GM23338 (cell line): ENCODE data around the gene ACSS3. TPM values are rescaled to one million over a fixed set of nuclear protein-coding genes. Genes with fewer than 3 reads are reported as not detected.

Experiments used
- ATAC-seq: fragments of 200-7000 bp; cut with Tn5 transposase; 3 replicates; pipeline ENCODE4 v1.9.1; 2020
- DNase-seq: peaks from one replicate; pipeline ENCODE4 v3.0.0-alpha.2; 2015; ENCODE audit warnings: low spot score
- H2AFZ ChIP-seq: fragments of 200-600 bp; sonication (generic); 2 replicates; pipeline ENCODE4 v1.8.0; 2016; ENCODE audit warnings: antibody characterized with exemption, mild to moderate bottlenecking, moderate library complexity
- H3F3A ChIP-seq: fragments of 200-600 bp; sonication (generic); replicated peaks from 2 replicates; pipeline ENCODE4 v1.8.0; 2017; ENCODE audit warnings: antibody characterized with exemption, mixed run types, low read depth
- H3K27ac ChIP-seq: fragments of 200-600 bp; sonication (generic); 2 replicates; pipeline ENCODE4 v1.6.1; 2016; ENCODE audit warnings: low read depth
- H3K27me3 ChIP-seq: fragments of 200-600 bp; sonication (generic); 2 replicates; pipeline ENCODE4 v1.8.0; 2016; ENCODE audit warnings: mild to moderate bottlenecking, mixed run types, moderate library complexity; ENCODE audit not compliant: insufficient read depth
- H3K36me3 ChIP-seq: fragments of 200-600 bp; sonication (generic); 2 replicates; pipeline ENCODE4 v1.8.0; 2016; ENCODE audit warnings: mild to moderate bottlenecking; ENCODE audit not compliant: insufficient read depth
- H3K4me1 ChIP-seq: fragments of 200-600 bp; sonication (generic); 2 replicates; pipeline ENCODE4 v1.8.0; 2016; ENCODE audit warnings: mild to moderate bottlenecking, moderate library complexity; ENCODE audit not compliant: insufficient read depth
- H3K4me2 ChIP-seq: fragments of 200-600 bp; sonication (generic); 2 replicates; pipeline ENCODE4 v1.7.1; 2017; ENCODE audit warnings: mixed run types
- H3K4me3 ChIP-seq: fragments of 200-600 bp; sonication (generic); 2 replicates; pipeline ENCODE4 v1.6.1; 2016; ENCODE audit warnings: mixed run types
- H3K79me2 ChIP-seq: fragments of 200-600 bp; sonication (generic); replicated peaks from 2 replicates; pipeline ENCODE4 v1.8.0; 2017; ENCODE audit warnings: mild to moderate bottlenecking; ENCODE audit not compliant: insufficient read depth
- H3K9me2 ChIP-seq: fragments of 200-600 bp; sonication (generic); 2 replicates; pipeline ENCODE4 v1.8.0; 2017; ENCODE audit not compliant: insufficient read depth
- H4K20me1 ChIP-seq: fragments of 200-600 bp; sonication (generic); replicated peaks from 2 replicates; pipeline ENCODE4 v1.8.0; 2017; ENCODE audit warnings: mild to moderate bottlenecking; ENCODE audit not compliant: insufficient read depth
- H3K27ac Mint-ChIP-seq: 2 replicates; pipeline ENCODE4 v1.8.0; 2020; ENCODE audit warnings: inconsistent platforms, mild to moderate bottlenecking, moderate library complexity, mixed read lengths
- H3K27me3 Mint-ChIP-seq: 3 replicates; pipeline ENCODE4 v1.8.0; 2022; ENCODE audit warnings: low read depth, mild to moderate bottlenecking, moderate library complexity, mixed read lengths, inconsistent platforms; ENCODE audit not compliant: insufficient read depth, poor library complexity
- H3K36me3 Mint-ChIP-seq: 3 replicates; pipeline ENCODE4 v1.8.0; 2021; ENCODE audit warnings: low read depth, mild to moderate bottlenecking, inconsistent platforms, moderate library complexity, mixed read lengths
- H3K4me1 Mint-ChIP-seq: 3 replicates; pipeline ENCODE4 v1.8.0; 2020; ENCODE audit warnings: mild to moderate bottlenecking, inconsistent platforms, mixed read lengths
- H3K4me3 Mint-ChIP-seq: 3 replicates; pipeline ENCODE4 v1.8.0; 2021; ENCODE audit warnings: moderate library complexity, mild to moderate bottlenecking, inconsistent platforms, mixed read lengths
- H3K9me3 Mint-ChIP-seq: 3 replicates; pipeline ENCODE4 v1.8.0; 2020; ENCODE audit warnings: moderate library complexity, mild to moderate bottlenecking, inconsistent platforms, mixed read lengths
- CREB1 ChIP-seq: fragments of 250-450 bp; sonication (Bioruptor Pico); IDR thresholded peaks from 2 replicates; pipeline ENCODE4 v1.5.0; 2020; ENCODE audit warnings: low read depth, mild to moderate bottlenecking, moderate library complexity
- EZH2 ChIP-seq: fragments of 200-600 bp; sonication (generic); IDR thresholded peaks from one replicate; pipeline ENCODE4 v1.8.0; 2017; ENCODE audit warnings: antibody characterized with exemption, mild to moderate bottlenecking, low read depth; ENCODE audit not compliant: unreplicated experiment
- EZH2phosphoT487 ChIP-seq: fragments of 200-600 bp; sonication (generic); IDR thresholded peaks from one replicate; pipeline ENCODE4 v1.8.1; 2018; ENCODE audit warnings: antibody characterized with exemption; ENCODE audit not compliant: unreplicated experiment
- JUNB ChIP-seq: IDR thresholded peaks from one replicate; pipeline ENCODE4 v1.6.1; 2016; ENCODE audit warnings: antibody characterized with exemption; ENCODE audit not compliant: unreplicated experiment
- NANOG ChIP-seq: IDR thresholded peaks from 2 replicates; pipeline ENCODE4 v1.6.1; 2016; ENCODE audit warnings: antibody characterized with exemption, borderline replicate concordance
- POLR2AphosphoS5 ChIP-seq: IDR thresholded peaks from 2 replicates; pipeline ENCODE4 v1.6.1; 2016; ENCODE audit warnings: antibody characterized with exemption, low read depth
- STAT1 ChIP-seq: IDR thresholded peaks from one replicate; pipeline ENCODE4 v1.6.1; 2016; ENCODE audit warnings: antibody characterized with exemption; ENCODE audit not compliant: unreplicated experiment
- ZNF114 ChIP-seq: fragments of 250-450 bp; sonication (Bioruptor Pico); IDR thresholded peaks from 2 replicates; pipeline ENCODE4 v1.5.0; 2020; ENCODE audit warnings: mild to moderate bottlenecking, moderate library complexity
- ZNF331 ChIP-seq: fragments of 250-450 bp; sonication (Bioruptor Pico); IDR thresholded peaks from 2 replicates; pipeline ENCODE4 v1.5.0; 2020; ENCODE audit warnings: low read depth, mild to moderate bottlenecking, moderate library complexity
- polyA plus RNA-seq: library from polyadenylated mRNA; unstranded; fragments of >200 nt; fragmentation: Nextera tagmentation; extraction: Ambion mirVana; gene quantifications from 2 replicates; pipeline ENCODE4 v1.2.1, GENCODE V29; 2016
- total RNA-seq: library from RNA; depleted of rRNA; stranded (reverse); fragments of >200 nt; shearing (Covaris generic); gene quantifications from 2 replicates; pipeline ENCODE4 v1.2.3, GENCODE V29; 2014
- TF ChIP-seq, protein P1 (sequence below), 2 experiments: fragments of 200-600 bp in 1 of 2; sonication (generic) in 1 of 2; conservative IDR thresholded peaks; 2 replicates each; pipeline versions ENCODE4 v1.5.1 to v1.6.1; 2016 to 2017; ENCODE audit warnings: antibody characterized with exemption in 2 of 2, low read depth in 2 of 2, mild to moderate bottlenecking in 2 of 2, moderate library complexity in 1 of 2
- TF ChIP-seq, protein P2 (sequence below): fragments of 250-450 bp; sonication (Bioruptor Pico); IDR thresholded peaks from 2 replicates; pipeline ENCODE4 v1.5.0; 2020; ENCODE audit warnings: mild to moderate bottlenecking, moderate library complexity
- TF ChIP-seq, protein P3 (sequence below): IDR thresholded peaks from one replicate; pipeline ENCODE4 v1.6.1; 2018; ENCODE audit warnings: antibody characterized with exemption; ENCODE audit not compliant: unreplicated experiment
- TF ChIP-seq, protein P4 (sequence below): IDR thresholded peaks from 2 replicates; pipeline ENCODE4 v1.6.1; 2016; ENCODE audit warnings: antibody characterized with exemption

ACSS3 gene
- total and polyA plus RNA-seq, 2 experiments from 2014 or later: 7.4 to 28.9 TPM

DNA sequence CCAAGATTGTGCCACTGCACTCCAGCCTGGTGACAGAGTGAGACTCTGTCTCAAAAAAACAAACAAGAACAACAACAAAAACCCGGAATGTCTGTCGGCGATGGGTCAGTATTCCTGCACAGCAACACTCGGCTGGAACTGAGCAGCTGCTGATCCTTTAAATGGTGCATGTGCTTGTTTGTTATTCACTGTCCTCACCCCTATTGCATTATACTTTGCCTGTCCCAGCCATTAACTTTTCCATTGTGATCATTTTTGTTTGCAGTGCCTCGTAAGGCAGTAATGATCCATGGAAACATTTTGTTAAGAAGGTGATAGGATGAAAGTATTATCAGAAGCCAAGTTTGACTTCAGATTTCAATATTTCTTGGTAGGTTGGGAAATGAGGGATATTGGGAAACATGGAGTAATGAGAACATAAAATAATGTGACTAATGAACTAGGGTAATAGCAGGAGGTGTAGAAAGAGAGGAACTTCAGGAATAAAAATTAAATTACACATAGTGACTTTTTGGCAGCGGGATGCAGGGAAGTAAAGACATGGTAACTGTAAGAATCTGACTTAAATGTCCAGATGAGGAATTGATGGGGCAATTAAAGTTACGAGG lies 6.1 kb downstream of the ACSS3 start:
- H3K9me2 ChIP-seq: no peaks in the 10 kb centered on the region
- Mint-ChIP-seq H3K9me3 (no peaks in the 10 kb centered on the region), H3K36me3 (no peaks in the 10 kb centered on the region), H3K27me3 (peaks cover 3% of the 10 kb centered on the region), H3K4me1 (peaks cover 75% of the 10 kb centered on the region), H3K4me3 (peak overlapping the region; percentile 1; the same call in 1 of the 3 replicates), H3K27ac (peak overlapping the region; percentile 61)
- H3K36me3 ChIP-seq: no peaks in the 10 kb centered on the region
- H3K27me3 ChIP-seq: no peaks in the 10 kb centered on the region
- ATAC-seq: peak; percentile 56
- peaks cover 54% of the 10 kb centered on the region for H3K79me2 ChIP-seq
- no peak overlapping the region for H2AFZ ChIP-seq
- peak overlapping the region; percentile 56 for H3K4me2 ChIP-seq
- no peak for TF ChIP-seq NANOG
- TF ChIP-seq, protein P1, sequence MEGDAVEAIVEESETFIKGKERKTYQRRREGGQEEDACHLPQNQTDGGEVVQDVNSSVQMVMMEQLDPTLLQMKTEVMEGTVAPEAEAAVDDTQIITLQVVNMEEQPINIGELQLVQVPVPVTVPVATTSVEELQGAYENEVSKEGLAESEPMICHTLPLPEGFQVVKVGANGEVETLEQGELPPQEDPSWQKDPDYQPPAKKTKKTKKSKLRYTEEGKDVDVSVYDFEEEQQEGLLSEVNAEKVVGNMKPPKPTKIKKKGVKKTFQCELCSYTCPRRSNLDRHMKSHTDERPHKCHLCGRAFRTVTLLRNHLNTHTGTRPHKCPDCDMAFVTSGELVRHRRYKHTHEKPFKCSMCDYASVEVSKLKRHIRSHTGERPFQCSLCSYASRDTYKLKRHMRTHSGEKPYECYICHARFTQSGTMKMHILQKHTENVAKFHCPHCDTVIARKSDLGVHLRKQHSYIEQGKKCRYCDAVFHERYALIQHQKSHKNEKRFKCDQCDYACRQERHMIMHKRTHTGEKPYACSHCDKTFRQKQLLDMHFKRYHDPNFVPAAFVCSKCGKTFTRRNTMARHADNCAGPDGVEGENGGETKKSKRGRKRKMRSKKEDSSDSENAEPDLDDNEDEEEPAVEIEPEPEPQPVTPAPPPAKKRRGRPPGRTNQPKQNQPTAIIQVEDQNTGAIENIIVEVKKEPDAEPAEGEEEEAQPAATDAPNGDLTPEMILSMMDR (conservative IDR thresholded peaks at IDR 0.05; ENCODE audit: low read depth in 2 of 2): no peak
- TF ChIP-seq ZNF114 (CRISPR knock-in tag): no peak
- TF ChIP-seq ZNF331 (CRISPR knock-in tag): no peak
- TF ChIP-seq, protein P2, sequence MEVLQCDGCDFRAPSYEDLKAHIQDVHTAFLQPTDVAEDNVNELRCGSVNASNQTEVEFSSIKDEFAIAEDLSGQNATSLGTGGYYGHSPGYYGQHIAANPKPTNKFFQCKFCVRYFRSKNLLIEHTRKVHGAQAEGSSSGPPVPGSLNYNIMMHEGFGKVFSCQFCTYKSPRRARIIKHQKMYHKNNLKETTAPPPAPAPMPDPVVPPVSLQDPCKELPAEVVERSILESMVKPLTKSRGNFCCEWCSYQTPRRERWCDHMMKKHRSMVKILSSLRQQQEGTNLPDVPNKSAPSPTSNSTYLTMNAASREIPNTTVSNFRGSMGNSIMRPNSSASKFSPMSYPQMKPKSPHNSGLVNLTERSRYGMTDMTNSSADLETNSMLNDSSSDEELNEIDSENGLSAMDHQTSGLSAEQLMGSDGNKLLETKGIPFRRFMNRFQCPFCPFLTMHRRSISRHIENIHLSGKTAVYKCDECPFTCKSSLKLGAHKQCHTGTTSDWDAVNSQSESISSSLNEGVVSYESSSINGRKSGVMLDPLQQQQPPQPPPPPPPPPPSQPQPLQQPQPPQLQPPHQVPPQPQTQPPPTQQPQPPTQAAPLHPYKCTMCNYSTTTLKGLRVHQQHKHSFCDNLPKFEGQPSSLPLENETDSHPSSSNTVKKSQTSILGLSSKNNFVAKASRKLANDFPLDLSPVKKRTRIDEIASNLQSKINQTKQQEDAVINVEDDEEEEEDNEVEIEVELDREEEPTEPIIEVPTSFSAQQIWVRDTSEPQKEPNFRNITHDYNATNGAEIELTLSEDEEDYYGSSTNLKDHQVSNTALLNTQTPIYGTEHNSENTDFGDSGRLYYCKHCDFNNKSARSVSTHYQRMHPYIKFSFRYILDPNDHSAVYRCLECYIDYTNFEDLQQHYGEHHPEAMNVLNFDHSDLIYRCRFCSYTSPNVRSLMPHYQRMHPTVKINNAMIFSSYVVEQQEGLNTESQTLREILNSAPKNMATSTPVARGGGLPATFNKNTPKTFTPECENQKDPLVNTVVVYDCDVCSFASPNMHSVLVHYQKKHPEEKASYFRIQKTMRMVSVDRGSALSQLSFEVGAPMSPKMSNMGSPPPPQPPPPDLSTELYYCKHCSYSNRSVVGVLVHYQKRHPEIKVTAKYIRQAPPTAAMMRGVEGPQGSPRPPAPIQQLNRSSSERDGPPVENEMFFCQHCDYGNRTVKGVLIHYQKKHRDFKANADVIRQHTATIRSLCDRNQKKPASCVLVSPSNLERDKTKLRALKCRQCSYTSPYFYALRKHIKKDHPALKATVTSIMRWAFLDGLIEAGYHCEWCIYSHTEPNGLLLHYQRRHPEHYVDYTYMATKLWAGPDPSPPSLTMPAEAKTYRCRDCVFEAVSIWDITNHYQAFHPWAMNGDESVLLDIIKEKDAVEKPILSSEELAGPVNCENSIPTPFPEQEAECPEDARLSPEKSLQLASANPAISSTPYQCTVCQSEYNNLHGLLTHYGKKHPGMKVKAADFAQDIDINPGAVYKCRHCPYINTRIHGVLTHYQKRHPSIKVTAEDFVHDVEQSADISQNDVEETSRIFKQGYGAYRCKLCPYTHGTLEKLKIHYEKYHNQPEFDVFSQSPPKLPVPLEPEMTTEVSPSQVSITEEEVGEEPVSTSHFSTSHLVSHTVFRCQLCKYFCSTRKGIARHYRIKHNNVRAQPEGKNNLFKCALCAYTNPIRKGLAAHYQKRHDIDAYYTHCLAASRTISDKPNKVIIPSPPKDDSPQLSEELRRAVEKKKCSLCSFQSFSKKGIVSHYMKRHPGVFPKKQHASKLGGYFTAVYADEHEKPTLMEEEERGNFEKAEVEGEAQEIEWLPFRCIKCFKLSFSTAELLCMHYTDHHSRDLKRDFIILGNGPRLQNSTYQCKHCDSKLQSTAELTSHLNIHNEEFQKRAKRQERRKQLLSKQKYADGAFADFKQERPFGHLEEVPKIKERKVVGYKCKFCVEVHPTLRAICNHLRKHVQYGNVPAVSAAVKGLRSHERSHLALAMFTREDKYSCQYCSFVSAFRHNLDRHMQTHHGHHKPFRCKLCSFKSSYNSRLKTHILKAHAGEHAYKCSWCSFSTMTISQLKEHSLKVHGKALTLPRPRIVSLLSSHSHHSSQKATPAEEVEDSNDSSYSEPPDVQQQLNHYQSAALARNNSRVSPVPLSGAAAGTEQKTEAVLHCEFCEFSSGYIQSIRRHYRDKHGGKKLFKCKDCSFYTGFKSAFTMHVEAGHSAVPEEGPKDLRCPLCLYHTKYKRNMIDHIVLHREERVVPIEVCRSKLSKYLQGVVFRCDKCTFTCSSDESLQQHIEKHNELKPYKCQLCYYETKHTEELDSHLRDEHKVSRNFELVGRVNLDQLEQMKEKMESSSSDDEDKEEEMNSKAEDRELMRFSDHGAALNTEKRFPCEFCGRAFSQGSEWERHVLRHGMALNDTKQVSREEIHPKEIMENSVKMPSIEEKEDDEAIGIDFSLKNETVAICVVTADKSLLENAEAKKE (CRISPR knock-in tag): no peak
- TF ChIP-seq, protein P3, sequence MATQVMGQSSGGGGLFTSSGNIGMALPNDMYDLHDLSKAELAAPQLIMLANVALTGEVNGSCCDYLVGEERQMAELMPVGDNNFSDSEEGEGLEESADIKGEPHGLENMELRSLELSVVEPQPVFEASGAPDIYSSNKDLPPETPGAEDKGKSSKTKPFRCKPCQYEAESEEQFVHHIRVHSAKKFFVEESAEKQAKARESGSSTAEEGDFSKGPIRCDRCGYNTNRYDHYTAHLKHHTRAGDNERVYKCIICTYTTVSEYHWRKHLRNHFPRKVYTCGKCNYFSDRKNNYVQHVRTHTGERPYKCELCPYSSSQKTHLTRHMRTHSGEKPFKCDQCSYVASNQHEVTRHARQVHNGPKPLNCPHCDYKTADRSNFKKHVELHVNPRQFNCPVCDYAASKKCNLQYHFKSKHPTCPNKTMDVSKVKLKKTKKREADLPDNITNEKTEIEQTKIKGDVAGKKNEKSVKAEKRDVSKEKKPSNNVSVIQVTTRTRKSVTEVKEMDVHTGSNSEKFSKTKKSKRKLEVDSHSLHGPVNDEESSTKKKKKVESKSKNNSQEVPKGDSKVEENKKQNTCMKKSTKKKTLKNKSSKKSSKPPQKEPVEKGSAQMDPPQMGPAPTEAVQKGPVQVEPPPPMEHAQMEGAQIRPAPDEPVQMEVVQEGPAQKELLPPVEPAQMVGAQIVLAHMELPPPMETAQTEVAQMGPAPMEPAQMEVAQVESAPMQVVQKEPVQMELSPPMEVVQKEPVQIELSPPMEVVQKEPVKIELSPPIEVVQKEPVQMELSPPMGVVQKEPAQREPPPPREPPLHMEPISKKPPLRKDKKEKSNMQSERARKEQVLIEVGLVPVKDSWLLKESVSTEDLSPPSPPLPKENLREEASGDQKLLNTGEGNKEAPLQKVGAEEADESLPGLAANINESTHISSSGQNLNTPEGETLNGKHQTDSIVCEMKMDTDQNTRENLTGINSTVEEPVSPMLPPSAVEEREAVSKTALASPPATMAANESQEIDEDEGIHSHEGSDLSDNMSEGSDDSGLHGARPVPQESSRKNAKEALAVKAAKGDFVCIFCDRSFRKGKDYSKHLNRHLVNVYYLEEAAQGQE: no peak
- no peak for TF ChIP-seq POLR2AphosphoS5
- TF ChIP-seq CREB1 (CRISPR knock-in tag): no peak
- TF ChIP-seq STAT1: no peak
- no peak for TF ChIP-seq EZH2phosphoT487
- TF ChIP-seq EZH2: no peak
- TF ChIP-seq, protein P4, sequence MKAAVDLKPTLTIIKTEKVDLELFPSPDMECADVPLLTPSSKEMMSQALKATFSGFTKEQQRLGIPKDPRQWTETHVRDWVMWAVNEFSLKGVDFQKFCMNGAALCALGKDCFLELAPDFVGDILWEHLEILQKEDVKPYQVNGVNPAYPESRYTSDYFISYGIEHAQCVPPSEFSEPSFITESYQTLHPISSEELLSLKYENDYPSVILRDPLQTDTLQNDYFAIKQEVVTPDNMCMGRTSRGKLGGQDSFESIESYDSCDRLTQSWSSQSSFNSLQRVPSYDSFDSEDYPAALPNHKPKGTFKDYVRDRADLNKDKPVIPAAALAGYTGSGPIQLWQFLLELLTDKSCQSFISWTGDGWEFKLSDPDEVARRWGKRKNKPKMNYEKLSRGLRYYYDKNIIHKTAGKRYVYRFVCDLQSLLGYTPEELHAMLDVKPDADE: no peak
- no peak for TF ChIP-seq JUNB
- no peak overlapping the region for H3K4me3 ChIP-seq
- no peaks in the 10 kb centered on the region for H4K20me1 ChIP-seq
- peaks cover 64% of the 10 kb centered on the region for H3K4me1 ChIP-seq
- peak overlapping the region; percentile 79 for H3K27ac ChIP-seq
- no peak for DNase-seq
- H3F3A ChIP-seq: no peaks in the 10 kb centered on the region
